Ishikawa (cell line): Measurements from ENCODE around the gene ARPC1B.
A peak's percentile ranks its signal among the peaks of the same experiment; 100 is the strongest.

ENCODE experiments used
- CEBPB ChIP-seq: IDR thresholded peaks from 2 replicates; pipeline ENCODE4 v1.6.1; 2012
- CREB1 ChIP-seq: IDR thresholded peaks from 2 replicates; pipeline ENCODE4 v1.6.1; 2012; ENCODE audit warnings: low read depth
- EGR1 ChIP-seq: IDR thresholded peaks from 2 replicates; pipeline ENCODE4 v1.6.1; 2012
- EP300 ChIP-seq: IDR thresholded peaks from 2 replicates; pipeline ENCODE4 v1.6.1; 2012; ENCODE audit warnings: borderline replicate concordance
- FOXM1 ChIP-seq: IDR thresholded peaks from 2 replicates; pipeline ENCODE4 v1.6.1; 2012; ENCODE audit warnings: low read depth, borderline replicate concordance
- MAX ChIP-seq: IDR thresholded peaks from 2 replicates; pipeline ENCODE4 v1.6.1; 2012
- NFIC ChIP-seq: IDR thresholded peaks from 2 replicates; pipeline ENCODE4 v1.6.1; 2012
- RAD21 ChIP-seq: IDR thresholded peaks from 2 replicates; pipeline ENCODE4 v1.6.1; 2012; ENCODE audit warnings: low read depth
- REST ChIP-seq: IDR thresholded peaks from 2 replicates; pipeline ENCODE4 v1.6.1; 2012; ENCODE audit warnings: low read depth, mild to moderate bottlenecking
- TAF1 ChIP-seq: IDR thresholded peaks from 2 replicates; pipeline ENCODE4 v1.6.1; 2012; ENCODE audit warnings: low read depth, mild to moderate bottlenecking
- TCF12 ChIP-seq: IDR thresholded peaks from 2 replicates; pipeline ENCODE4 v1.6.1; 2012; ENCODE audit warnings: low read depth
- TEAD4 ChIP-seq: IDR thresholded peaks from 2 replicates; pipeline ENCODE4 v1.6.1; 2012
- USF1 ChIP-seq: IDR thresholded peaks from 2 replicates; pipeline ENCODE4 v1.6.1; 2012
- YY1 ChIP-seq: IDR thresholded peaks from 2 replicates; pipeline ENCODE4 v1.6.1; 2012; ENCODE audit warnings: low read depth
- ZBTB7A ChIP-seq: IDR thresholded peaks from 2 replicates; pipeline ENCODE4 v1.6.1; 2012; ENCODE audit warnings: low read depth

ARPC1B gene

GRCh38 chr7:99385564-99385963, 11.0 kb downstream of the ARPC1B start:
- no peak for TF ChIP-seq YY1
- TF ChIP-seq USF1: no peak

GRCh38 chr7:99386584-99387238, 12.2 kb downstream of the ARPC1B start:
- TF ChIP-seq FOXM1 (no peak), ZBTB7A (no peak), RAD21 (peak; percentile 55), CREB1 (no peak), CEBPB (no peak), EGR1 (no peak), TAF1 (no peak), REST (no peak), YY1 (no peak)

GRCh38 chr7:99387912-99388311, 13.4 kb downstream of the ARPC1B start:
- no peak for TF ChIP-seq TCF12
- no peak for TF ChIP-seq CREB1

GRCh38 chr7:99389772-99390171, 15.2 kb downstream of the ARPC1B start:
- TF ChIP-seq RAD21 (no peak), REST (no peak)

- TF ChIP-seq USF1: no peak
- no peak for TF ChIP-seq TCF12
- TF ChIP-seq TEAD4: no peak
- no peak for TF ChIP-seq EP300
- TF ChIP-seq TAF1: no peak
- no peak for TF ChIP-seq CREB1
- no peak for TF ChIP-seq FOXM1
- no peak for TF ChIP-seq NFIC
- TF ChIP-seq MAX: no peak
- no peak for TF ChIP-seq REST
- TF ChIP-seq YY1: no peak
- no peak for TF ChIP-seq RAD21
- no peak for TF ChIP-seq CEBPB
- TF ChIP-seq ZBTB7A: no peak
- TF ChIP-seq EGR1: no peak
Observed at GRCh38 chr7:99390941-99391602, 16.5 kb downstream of the ARPC1B start.
